GM12878 (cell line): ENCODE measurements around the gene CWF19L1. TPM values are rescaled to one million over a fixed set of nuclear protein-coding genes. Genes with fewer than 3 reads are reported as not detected.

ENCODE experiments used
- ATAC-seq: fragments of 200-7000 bp; cut with Tn5 transposase; 3 replicates; pipeline ENCODE4 v1.9.1; 2020; ENCODE audit warnings: mild to moderate bottlenecking, moderate library complexity
- BruUV-seq: library from RNA; stranded (reverse); fragments of 400-500 nt; replicated peaks from 2 replicates; lab custom pipeline; 2021; lab: Mats Ljungman, UMichigan
- CTCF ChIA-PET: fragments of 300-600 bp; sonication (Branson Sonifier 250); formaldehyde crosslinking; extraction: SDS; loops from one replicate; lab custom pipeline; 2021; ENCODE audit warnings: inconsistent platforms; lab: Yijun Ruan, JAX
- POLR2A ChIA-PET: fragments of 350-600 bp; formaldehyde crosslinking; extraction: SDS; loops from one replicate; lab custom pipeline; 2021; ENCODE audit warnings: inconsistent platforms; lab: Charles Lee
- RAD21 ChIA-PET: fragments of 300-600 bp; sonication (Branson Sonifier 250); formaldehyde crosslinking; loops from one replicate; lab custom pipeline; 2023; ENCODE audit warnings: antibody characterized with exemption; ENCODE audit not compliant: unreplicated experiment; lab: Charles Lee
- SMC1A ChIA-PET: fragments of 300-600 bp; sonication (Branson Sonifier 250); formaldehyde crosslinking; loops from one replicate; lab custom pipeline; 2023; ENCODE audit not compliant: unreplicated experiment, uncharacterized antibody; lab: Charles Lee
- DNase-seq: peaks from one replicate; pipeline ENCODE4 v3.0.0-alpha.2; 2011; ENCODE audit warnings: low read depth, low spot score
- FAIRE-seq: peaks from 3 replicates; lab custom pipeline; 2011; peaks lifted over from hg19 to GRCh38; lab: Jason Lieb, UNC
- H2AFZ ChIP-seq: 2 replicates; pipeline ENCODE4 v1.6.0; 2011; ENCODE audit warnings: low read depth, low read length, control low read depth; ENCODE audit not compliant: control insufficient read depth
- H3K27ac ChIP-seq: 2 replicates; pipeline ENCODE4 v1.5.1; 2011; ENCODE audit warnings: control low read depth; ENCODE audit not compliant: control insufficient read depth, insufficient read depth
- H3K27me3 ChIP-seq, 2 experiments: replicated peaks in 1 of 2; 2 replicates each; pipeline versions ENCODE4 v1.6.0 to v1.6.1; 2011; ENCODE audit warnings: low read length in 1 of 2; ENCODE audit not compliant: control insufficient read depth in 2 of 2, insufficient read depth in 2 of 2
- H3K36me3 ChIP-seq, 2 experiments: 2 replicates each; pipeline ENCODE4 v1.5.1; 2011; ENCODE audit warnings: low read length in 1 of 2; ENCODE audit not compliant: control insufficient read depth in 2 of 2, insufficient read depth in 2 of 2
- H3K4me1 ChIP-seq: 2 replicates; pipeline ENCODE4 v1.6.1; 2011; ENCODE audit warnings: mild to moderate bottlenecking, low read length, moderate library complexity, mixed read lengths; ENCODE audit not compliant: control insufficient read depth, insufficient read depth
- H3K4me2 ChIP-seq: 2 replicates; pipeline ENCODE4 v1.6.0; 2011; ENCODE audit warnings: control low read depth; ENCODE audit not compliant: control insufficient read depth, insufficient read depth
- H3K4me3 ChIP-seq: fragments of 200-600 bp; sonication (generic); 2 replicates; pipeline ENCODE4 v1.5.1; 2016
- H3K79me2 ChIP-seq: 2 replicates; pipeline ENCODE4 v1.6.0; 2011; ENCODE audit warnings: low read length; ENCODE audit not compliant: control insufficient read depth, insufficient read depth
- H3K9ac ChIP-seq: 2 replicates; pipeline ENCODE4 v1.8.0; 2011; ENCODE audit warnings: low read length, control low read depth, mixed read lengths; ENCODE audit not compliant: control insufficient read depth, insufficient read depth
- H3K9me3 ChIP-seq: replicated peaks from 3 replicates; pipeline ENCODE4 v1.5.1; 2011; ENCODE audit warnings: mild to moderate bottlenecking, low read length; ENCODE audit not compliant: control insufficient read depth, insufficient read depth
- H4K20me1 ChIP-seq: 2 replicates; pipeline ENCODE4 v1.6.0; 2011; ENCODE audit not compliant: control insufficient read depth, insufficient read depth
- CREB1 ChIP-seq: IDR thresholded peaks from 2 replicates; pipeline ENCODE4 v1.6.1; 2012; ENCODE audit warnings: low read depth, mild to moderate bottlenecking, inconsistent platforms
- MYB ChIP-seq: fragments of 150-350 bp; IDR thresholded peaks from 2 replicates; pipeline ENCODE4 v1.6.1; 2014; ENCODE audit warnings: mild to moderate bottlenecking, low read depth, low read length, borderline replicate concordance
- NBN ChIP-seq: fragments of 450-650 bp; IDR thresholded peaks from 2 replicates; pipeline ENCODE4 v1.6.1; 2016
- NR2F1 ChIP-seq: fragments of 450-650 bp; conservative IDR thresholded peaks from 2 replicates; pipeline ENCODE4 v1.6.1; 2017; ENCODE audit warnings: mild to moderate bottlenecking
- RCOR1 ChIP-seq: conservative IDR thresholded peaks from 2 replicates; pipeline ENCODE4 v1.6.1; 2012; ENCODE audit warnings: low read depth, low read length, improper control_type of control experiment
- TARDBP ChIP-seq: IDR thresholded peaks from 2 replicates; pipeline ENCODE4 v1.6.1; 2016; ENCODE audit warnings: borderline replicate concordance
- WGBS: methylation state at CpG from one replicate; pipeline ENCODE4 v1.1.6; 2016; ENCODE audit warnings: low lambda C conversion rate; ENCODE audit not compliant: insufficient replicate concordance, insufficient coverage; ENCODE audit errors: missing lambda C conversion rate; 5-methylcytosine and 5-hydroxymethylcytosine counted together
- in situ Hi-C: fragments of 300-500 bp; cut with MboI; formaldehyde crosslinking; loops from 9 replicates; pipeline ENCODE4 v1.14.3; 2018; ENCODE audit warnings: mixed read lengths
- intact Hi-C: fragments of 100-400 bp; cut with micrococcal nuclease; formaldehyde crosslinking; loops from one replicate; pipeline ENCODE4 v1.14.2; 2022; ENCODE audit not compliant: unreplicated experiment
- polyA plus RNA-seq, 11 experiments: library from polyadenylated mRNA; depleted of rRNA in 4 of 11; unstranded in 6 of 11; stranded (reverse) in 5 of 11; fragments of >200 nt; fragmentation: Nextera tagmentation in 4 of 11; fragmentation: Illumina TruSeq in 1 of 11; extraction: Ambion mirVana in 4 of 11; extraction: Trizol in 1 of 11; gene quantifications; 1 replicate in 1 of 11; 2 replicates in 10 of 11; pipeline versions ENCODE4 v1.2.1 to v1.2.3, GENCODE V29; 2011 to 2016; ENCODE audit warnings: inconsistent platforms in 2 of 11, missing spikeins in 2 of 11, low read depth in 1 of 11
- total RNA-seq, 4 experiments: library from RNA; depleted of rRNA in 3 of 4; stranded (reverse); fragments of >200 nt in 3 of 4; fragmentation: Illumina TruSeq in 1 of 4; extraction: Trizol in 1 of 4; gene quantifications; 2 replicates each; pipeline versions ENCODE4 v1.2.1 to v1.2.3, GENCODE V29; 2013 to 2021
- TF ChIP-seq, protein P1 (sequence below): IDR thresholded peaks from 2 replicates; pipeline ENCODE4 v1.6.1; 2011; ENCODE audit warnings: low read depth, low read length, improper control_type of control experiment, borderline replicate concordance

CWF19L1 gene
- total and polyA plus RNA-seq, 10 of the 15 experiments (the other 5 are each of a cell fraction or from before 2014, with no cell fraction given) = 30.2 to 51.7 (median 38.1) TPM

DNA sequence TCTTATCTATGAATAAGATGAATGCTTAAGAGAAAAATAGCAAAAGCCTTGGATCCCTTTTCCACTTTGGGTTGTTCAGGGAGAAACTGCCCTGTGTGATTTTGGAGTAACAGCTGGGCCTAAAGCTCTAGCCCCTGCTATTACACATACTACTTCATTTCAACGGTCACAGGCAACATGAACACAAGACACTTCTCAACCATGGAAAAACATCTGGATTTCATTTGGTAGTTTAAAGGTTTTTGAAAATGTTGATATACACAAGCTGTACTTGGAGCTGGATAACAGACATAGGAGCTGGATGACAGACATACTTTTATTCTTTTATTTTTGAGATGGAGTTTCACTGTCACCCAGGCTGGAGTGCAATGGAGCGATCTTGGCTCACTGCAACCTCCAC, 35.3 kb downstream of the CWF19L1 start:
- Histone ChIP-seq H3K27ac (no peak overlapping the region), H3K4me3 (no peak overlapping the region), H3K27me3 (no peaks in the 10 kb centered on the region), H3K36me3 (peaks cover 5 to 19% of the 10 kb centered on the region in 2 experiments), H3K4me1 (peaks cover 3% of the 10 kb centered on the region; the same call in 1 of the 2 replicates), H4K20me1 (no peaks in the 10 kb centered on the region), H3K9ac (no peak overlapping the region), H2AFZ (no peak overlapping the region), H3K79me2 (peaks cover 23% of the 10 kb centered on the region), H3K9me3 (no peaks in the 10 kb centered on the region), H3K4me2 (no peak overlapping the region)
- RAD21 ChIA-PET = no interaction called here
- FAIRE-seq = no peak
- CTCF ChIA-PET = interaction anchor here (0.6 to 1.5 kb wide), 3 partner anchors 8 to 16 kb away, joined by 3 to 5 read pairs (median 3); no protein-coding TSS in a partner anchor
- ATAC-seq = no peak
- TF ChIP-seq MYB = no peak
- no peak for TF ChIP-seq TARDBP
- no peak for TF ChIP-seq NR2F1
- TF ChIP-seq, protein P1, sequence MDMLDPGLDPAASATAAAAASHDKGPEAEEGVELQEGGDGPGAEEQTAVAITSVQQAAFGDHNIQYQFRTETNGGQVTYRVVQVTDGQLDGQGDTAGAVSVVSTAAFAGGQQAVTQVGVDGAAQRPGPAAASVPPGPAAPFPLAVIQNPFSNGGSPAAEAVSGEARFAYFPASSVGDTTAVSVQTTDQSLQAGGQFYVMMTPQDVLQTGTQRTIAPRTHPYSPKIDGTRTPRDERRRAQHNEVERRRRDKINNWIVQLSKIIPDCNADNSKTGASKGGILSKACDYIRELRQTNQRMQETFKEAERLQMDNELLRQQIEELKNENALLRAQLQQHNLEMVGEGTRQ = no peak
- no peak for TF ChIP-seq RCOR1
- TF ChIP-seq NBN = no peak
- TF ChIP-seq CREB1 = no peak
- DNase-seq = no peak
- SMC1A ChIA-PET = no interaction called here
- POLR2A ChIA-PET = interaction anchor here (0.5 kb wide), 1 partner anchor 1198 kb away, joined by 6 read pairs; no protein-coding TSS in a partner anchor
- no TSS peak for BruUV-seq
- in situ Hi-C loops = no loop called here
- 94% methylated on average over 2 of the region's 2 CpGs for WGBS
- intact Hi-C loops = no loop called here
